Measurements from ENCODE around the gene APOB. TPM values are rescaled to one million over a fixed set of nuclear protein-coding genes. Genes with fewer than 3 reads are reported as not detected.

Gene APOB
- total and polyA plus RNA-seq, 10 of the 15 experiments (the other 5 are each of a cell fraction or from before 2014, with no cell fraction given) = 1.4 TPM; not detected in 9

DNA sequence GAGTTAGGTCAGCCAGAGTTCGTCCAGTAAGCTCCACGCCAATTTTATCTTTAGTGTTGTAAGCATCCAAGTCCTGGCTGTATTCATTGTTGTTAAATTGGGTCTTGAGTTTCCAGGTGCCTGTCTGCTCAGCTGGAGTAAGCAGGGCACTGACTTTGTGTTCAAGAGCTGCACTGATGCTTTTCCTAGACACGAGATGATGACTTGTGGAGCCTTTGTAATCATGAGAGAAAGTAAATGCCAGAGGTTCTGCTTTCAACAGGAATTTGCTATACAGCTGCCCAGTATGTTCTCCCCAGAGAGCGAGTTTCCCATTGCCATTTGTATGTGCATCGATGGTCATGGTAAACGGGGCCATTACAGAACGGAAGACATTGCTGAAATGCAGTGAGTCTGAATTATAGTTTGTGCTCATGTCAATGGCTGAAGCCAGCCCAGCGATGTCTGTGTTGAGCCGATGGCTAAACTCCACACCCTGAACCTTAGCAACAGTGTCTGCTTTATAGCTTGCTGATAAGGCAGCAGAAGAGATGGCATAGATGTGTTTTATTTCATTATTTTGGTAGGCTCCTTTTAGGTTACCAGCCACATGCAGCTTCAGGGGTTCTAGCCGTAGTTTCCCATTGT lies 32.9 kb downstream of the APOB start:
- intact Hi-C loops (cut with micrococcal nuclease; ENCODE audit: unreplicated experiment) = no loop called here
- ChIA-PET RAD21 (ENCODE audit: unreplicated experiment) (no interaction called here), POLR2A (no interaction called here), CTCF (no interaction called here), SMC1A (ENCODE audit: uncharacterized antibody, unreplicated experiment) (interaction anchor here (1.4 kb wide), 1 partner anchor 16 kb away, joined by 3 read pairs; no protein-coding TSS in a partner anchor)
- BruUV-seq (replicated peaks) = no TSS peak
- FAIRE-seq (no peak), ATAC-seq (no peak), DNase-seq (ENCODE audit: low read depth, low spot score) (no peak)
- no peak overlapping the region for H2AFZ ChIP-seq (ENCODE audit: control insufficient read depth, low read depth, low read length)
- 29% methylated on average over 10 of the region's 10 CpGs for WGBS (ENCODE audit: insufficient coverage, insufficient replicate concordance, low lambda C conversion rate, missing lambda C conversion rate)
- no peaks in the 10 kb centered on the region for H3K79me2 ChIP-seq (ENCODE audit: control insufficient read depth, insufficient read depth, low read length)
- H3K27ac ChIP-seq (ENCODE audit: control insufficient read depth, insufficient read depth) = no peak overlapping the region
- no peak overlapping the region for H3K9ac ChIP-seq (ENCODE audit: control insufficient read depth, insufficient read depth, low read length)
- no peaks in the 10 kb centered on the region for H4K20me1 ChIP-seq (ENCODE audit: control insufficient read depth, insufficient read depth)
- no peaks in the 10 kb centered on the region for H3K36me3 ChIP-seq (ENCODE audit: control insufficient read depth in 2 of 2, insufficient read depth in 2 of 2, low read length in 1 of 2)
- no peaks in the 10 kb centered on the region for H3K4me1 ChIP-seq (ENCODE audit: control insufficient read depth, insufficient read depth, low read length)
- H3K4me3 ChIP-seq = no peak overlapping the region
- TF ChIP-seq SMARCA5 (IDR thresholded peaks at IDR 0.05) = no peak
- no peak for TF ChIP-seq RFX5 (IDR thresholded peaks at IDR 0.05; ENCODE audit: low read depth, low read length)
- TF ChIP-seq, protein P1, sequence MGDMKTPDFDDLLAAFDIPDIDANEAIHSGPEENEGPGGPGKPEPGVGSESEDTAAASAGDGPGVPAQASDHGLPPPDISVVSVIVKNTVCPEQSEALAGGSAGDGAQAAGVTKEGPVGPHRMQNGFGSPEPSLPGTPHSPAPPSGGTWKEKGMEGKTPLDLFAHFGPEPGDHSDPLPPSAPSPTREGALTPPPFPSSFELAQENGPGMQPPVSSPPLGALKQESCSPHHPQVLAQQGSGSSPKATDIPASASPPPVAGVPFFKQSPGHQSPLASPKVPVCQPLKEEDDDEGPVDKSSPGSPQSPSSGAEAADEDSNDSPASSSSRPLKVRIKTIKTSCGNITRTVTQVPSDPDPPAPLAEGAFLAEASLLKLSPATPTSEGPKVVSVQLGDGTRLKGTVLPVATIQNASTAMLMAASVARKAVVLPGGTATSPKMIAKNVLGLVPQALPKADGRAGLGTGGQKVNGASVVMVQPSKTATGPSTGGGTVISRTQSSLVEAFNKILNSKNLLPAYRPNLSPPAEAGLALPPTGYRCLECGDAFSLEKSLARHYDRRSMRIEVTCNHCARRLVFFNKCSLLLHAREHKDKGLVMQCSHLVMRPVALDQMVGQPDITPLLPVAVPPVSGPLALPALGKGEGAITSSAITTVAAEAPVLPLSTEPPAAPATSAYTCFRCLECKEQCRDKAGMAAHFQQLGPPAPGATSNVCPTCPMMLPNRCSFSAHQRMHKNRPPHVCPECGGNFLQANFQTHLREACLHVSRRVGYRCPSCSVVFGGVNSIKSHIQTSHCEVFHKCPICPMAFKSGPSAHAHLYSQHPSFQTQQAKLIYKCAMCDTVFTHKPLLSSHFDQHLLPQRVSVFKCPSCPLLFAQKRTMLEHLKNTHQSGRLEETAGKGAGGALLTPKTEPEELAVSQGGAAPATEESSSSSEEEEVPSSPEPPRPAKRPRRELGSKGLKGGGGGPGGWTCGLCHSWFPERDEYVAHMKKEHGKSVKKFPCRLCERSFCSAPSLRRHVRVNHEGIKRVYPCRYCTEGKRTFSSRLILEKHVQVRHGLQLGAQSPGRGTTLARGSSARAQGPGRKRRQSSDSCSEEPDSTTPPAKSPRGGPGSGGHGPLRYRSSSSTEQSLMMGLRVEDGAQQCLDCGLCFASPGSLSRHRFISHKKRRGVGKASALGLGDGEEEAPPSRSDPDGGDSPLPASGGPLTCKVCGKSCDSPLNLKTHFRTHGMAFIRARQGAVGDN (IDR thresholded peaks at IDR 0.05) = no peak
- H3K4me2 ChIP-seq (ENCODE audit: control insufficient read depth, insufficient read depth) = no peak overlapping the region
- no peaks in the 10 kb centered on the region for H3K9me3 ChIP-seq (replicated peaks; ENCODE audit: control insufficient read depth, insufficient read depth, low read length)
- in situ Hi-C loops (cut with MboI) = no loop called here
- no peaks in the 10 kb centered on the region for H3K27me3 ChIP-seq (replicated peaks in 1 of 2; ENCODE audit: control insufficient read depth in 2 of 2, insufficient read depth in 2 of 2, low read length in 1 of 2)
